ENCODE data around the gene CD28.

Gene CD28

DNA sequence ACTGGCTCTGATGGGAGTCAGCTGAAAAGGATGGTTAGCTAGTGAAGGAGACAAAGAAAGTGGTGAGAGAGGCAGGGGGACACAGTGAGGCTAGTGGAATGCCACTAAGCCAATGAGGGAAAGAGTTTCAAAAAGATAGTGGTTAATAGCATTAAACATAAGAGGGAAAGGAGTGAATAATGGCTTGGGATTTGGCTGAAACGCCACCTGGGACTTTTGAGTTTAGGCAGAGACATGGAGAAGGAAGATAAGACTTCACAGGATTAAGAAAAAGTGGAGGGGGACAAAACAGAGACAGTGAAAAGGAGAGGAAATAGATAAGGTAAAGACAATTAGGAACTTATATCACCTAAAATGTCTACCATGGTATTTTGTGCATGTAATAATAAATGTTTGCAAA, 6.9 kb downstream of the CD28 start:
- DNase-seq (ENCODE audit: low read depth in 4 of 4, low spot score in 1 of 4) = no peak

DNA sequence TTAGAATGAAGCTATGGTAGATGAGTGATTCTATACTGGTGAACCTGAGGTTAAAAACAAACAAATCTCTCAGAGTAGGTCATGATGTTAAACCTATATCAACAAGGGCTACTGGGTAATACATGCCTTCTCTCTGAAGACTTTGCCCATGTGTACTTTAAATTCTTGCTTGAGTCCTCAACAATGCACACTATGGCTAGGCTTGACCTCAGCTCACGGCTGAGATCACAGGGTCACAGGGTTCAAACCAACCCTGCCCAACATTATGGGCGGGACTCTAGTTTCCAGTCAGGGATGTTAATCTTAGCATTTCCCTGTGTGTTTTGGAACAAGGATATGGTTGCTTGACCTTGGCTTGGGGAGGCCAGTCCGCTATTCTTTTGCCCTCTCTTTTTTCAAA, 7.7 kb downstream of the CD28 start:
- no peak for DNase-seq (ENCODE audit: low read depth in 4 of 4, low spot score in 1 of 4)

GRCh38 chr2:203715744-203716143, 9.3 kb downstream of the CD28 start:
- no peak for DNase-seq (ENCODE audit: low read depth in 4 of 4, low spot score in 1 of 4)

DNA sequence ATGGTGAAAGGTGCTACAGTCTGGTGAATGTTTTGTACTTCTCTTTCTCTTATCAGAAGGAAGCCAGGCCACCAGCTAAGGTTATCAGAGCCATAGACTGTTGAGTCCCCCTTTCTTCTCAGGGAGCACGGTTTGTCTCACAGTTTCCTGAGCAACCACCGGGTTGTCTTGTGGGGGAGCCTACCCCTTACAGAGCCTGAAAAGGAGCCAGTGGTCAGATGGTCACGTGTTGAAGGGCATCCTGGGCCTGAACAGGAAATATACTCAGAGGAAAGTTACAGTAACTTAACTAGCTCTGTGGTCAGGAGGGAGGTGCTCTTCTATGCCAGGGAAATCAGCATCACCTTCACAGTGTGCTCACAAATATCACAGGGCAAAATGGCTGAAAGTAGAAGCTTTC, 11.6 kb downstream of the CD28 start:
- DNase-seq (ENCODE audit: low read depth in 4 of 4, low spot score in 1 of 4) = peak in 1 of 4 experiments; percentile 45

DNA sequence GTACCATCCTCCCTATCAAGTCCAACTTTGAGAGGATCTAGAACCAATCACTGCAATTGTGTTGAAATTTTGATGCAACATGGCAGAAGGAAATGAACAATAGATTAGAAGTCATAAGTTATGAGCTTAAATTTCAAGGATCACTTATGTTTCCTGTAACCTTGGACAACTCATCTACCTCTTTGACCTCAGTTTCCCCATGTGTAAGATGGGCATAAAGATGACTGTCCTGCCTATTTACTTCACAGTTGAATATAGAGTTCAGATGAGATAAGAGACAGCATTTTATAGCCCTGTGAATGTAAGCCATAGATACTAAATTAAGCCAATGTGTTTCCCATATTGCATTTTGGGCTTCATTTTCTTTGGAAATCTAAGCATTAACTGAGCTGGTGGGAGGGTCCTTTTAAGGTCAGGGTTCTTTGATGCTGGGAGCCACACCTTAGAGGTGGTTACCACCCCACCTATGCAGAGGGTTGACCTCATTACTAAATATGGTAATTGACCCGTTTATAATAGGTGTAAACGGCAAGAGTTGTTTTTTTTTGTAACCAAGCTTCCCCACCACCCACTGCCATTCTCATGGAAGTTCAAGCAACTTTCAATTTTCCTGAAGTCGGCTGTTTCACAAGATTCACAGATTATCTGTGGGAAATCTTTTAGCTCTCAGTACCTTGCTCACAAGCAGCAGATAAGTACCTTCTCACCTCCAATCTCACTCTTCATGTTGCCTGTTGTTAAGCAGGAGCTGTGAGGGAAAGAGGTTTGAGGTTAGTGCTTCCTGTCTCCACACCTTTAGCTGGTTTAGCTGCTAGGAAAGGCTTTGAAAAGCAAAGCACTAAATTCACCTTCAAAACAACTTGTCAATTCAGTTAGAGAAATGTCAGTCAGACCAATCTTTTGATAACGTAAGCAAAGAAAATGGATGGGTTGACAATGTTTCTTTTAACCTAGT, 13.3 kb downstream of the CD28 start:
- no peak for DNase-seq (ENCODE audit: low read depth in 4 of 4, low spot score in 1 of 4)

DNA sequence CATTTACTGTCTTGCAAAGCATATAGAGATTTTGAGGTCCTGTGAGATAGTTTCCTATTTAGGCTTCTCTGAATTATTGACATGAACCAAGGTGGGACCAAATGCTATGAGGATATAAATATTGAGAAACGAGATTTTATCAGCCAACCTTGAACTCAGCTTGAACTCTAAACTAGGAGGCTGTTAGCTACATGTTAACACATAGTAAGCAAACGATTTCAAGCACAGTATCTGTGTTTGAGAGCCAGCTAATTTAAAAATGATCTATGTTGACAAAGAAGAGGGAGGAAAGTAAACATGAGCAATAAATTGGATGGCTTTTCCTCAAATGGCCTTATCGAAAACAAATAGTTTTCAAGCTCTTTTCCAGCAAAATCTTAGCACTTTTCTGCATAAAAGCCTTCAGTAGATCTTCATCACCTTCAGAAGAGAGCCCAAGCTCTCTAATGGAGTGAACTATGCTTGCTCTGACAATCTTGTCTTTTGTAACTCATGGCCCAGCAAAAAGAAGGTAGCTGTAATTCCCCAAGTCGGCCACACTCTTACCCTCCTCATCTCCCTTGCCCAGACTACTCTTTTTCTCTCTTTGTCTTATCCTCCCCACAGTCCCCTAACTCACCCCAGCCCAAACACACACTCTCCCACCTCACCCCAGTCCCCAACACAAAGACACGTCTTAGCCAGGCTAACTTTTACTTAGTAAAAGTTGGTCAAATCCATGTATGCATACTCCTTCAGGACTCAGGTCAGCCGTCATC, 14.7 kb downstream of the CD28 start:
- no peak for DNase-seq (ENCODE audit: low read depth in 4 of 4, low spot score in 1 of 4)

DNA sequence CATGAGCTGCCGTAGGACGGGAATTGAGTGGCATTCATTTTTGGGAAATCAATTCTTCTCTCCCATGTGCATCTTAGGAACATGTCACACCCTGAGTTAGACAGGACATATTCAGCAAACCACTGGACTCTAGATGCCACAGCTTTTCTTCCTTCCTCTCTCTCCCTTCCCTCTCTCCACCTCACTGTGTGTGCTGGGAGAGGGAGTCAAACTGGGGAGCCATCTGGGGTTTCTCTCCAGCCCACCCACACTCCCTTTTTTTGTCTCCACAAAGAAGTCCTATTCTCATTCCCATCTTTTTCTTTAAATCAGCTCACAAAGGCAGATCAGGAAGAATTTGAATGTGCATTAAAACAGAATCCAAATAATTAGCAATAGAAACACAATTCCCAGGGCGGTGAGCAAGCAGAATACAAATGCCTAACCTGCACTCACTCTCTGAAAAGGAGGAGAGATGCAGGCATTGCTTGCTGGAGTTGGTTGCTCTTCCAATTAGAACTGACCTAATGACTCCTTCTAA, 15.4 kb downstream of the CD28 start:
- no peak for DNase-seq (ENCODE audit: low read depth in 4 of 4, low spot score in 1 of 4)

DNA sequence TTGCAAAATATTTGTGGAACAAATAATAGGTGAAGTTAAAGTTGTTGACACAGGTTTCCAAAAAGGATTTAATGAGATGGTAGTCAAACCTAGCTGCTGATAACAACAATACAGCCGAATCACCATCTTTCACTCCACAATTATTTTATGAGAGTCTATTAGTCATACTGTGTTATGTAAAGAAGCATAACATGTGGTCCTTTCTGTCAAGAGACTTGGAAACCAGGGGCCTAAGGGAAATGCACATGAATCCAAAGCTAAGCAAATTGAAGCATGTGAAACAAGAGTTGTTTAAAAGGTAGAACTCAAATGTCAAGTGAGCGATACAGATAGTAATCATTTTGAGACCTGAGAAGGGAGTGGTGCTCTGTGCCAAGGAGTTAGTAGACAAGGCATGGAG, 16.0 kb downstream of the CD28 start:
- no peak for DNase-seq (ENCODE audit: low read depth in 4 of 4, low spot score in 1 of 4)

- no peak for DNase-seq (ENCODE audit: low read depth in 4 of 4, low spot score in 1 of 4)
These were observed 21.9 kb downstream of the CD28 start for GRCh38 chr2:203728321-203728720.

- DNase-seq (ENCODE audit: low read depth in 4 of 4, low spot score in 1 of 4) = no peak
These were observed 23.8 kb downstream of the CD28 start for GRCh38 chr2:203730076-203730729.

DNA sequence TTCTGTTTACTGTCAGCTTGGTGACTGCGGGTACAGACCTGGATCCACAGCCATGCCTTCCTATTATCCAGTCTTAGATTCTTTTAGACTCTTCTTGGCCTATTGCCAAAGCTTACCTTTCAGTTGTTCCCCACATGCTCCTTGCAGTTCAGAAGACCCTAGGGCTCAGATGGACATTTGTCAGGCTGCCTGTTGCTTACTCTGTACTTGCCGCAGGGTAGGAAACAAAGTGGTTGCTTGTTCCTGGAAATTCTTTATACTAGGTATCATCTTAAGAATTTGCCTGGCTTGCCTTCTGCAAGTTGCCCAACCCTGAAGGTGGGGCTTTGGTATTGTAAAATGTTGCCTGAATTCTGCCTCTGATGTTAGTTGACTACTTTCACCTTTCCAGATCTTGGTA, 24.4 kb downstream of the CD28 start:
- DNase-seq (ENCODE audit: low read depth in 4 of 4, low spot score in 1 of 4) = no peak

DNA sequence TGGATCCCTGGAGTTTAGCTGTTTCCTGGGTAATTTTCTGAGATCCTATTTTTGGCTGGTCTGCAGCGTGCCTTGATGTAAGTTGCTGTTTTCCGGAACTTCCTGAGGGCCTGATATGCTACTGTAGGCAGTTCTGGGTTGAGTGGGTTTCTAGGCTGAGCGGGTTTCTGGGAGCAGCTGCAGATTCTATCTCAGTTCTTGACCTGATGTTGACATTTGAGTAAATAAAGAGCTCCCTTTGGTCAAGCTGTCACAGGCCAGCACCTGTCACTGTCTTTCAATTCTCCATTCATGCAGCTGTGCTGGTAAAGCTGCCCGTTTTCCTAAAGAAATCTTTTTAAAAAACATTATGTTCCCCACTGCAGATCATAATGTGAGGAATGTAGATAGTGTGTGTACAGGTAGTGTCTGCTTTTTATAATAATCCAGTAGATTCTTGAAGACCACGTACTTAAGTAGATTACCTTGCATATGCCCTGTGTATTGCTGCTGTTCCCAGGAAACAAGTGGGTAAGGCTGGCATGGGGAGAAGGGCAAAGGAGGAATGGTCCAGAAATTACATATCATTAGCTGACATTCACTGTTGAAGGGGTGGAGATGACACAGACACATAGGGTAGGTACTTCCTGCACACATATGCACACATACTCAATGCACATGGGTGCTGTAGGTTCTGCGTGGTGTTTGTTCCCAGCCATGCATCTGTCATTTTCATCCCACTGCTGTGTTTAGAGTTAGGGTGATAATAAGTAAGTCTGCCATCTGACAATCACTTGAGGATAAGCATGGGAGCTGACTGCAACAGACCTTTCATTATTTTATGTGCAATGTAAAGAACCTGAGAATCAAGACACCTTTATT, 25.9 kb downstream of the CD28 start:
- DNase-seq (ENCODE audit: low read depth in 4 of 4, low spot score in 1 of 4) = no peak

- DNase-seq (ENCODE audit: low read depth in 4 of 4, low spot score in 1 of 4) = no peak
These were observed 26.6 kb downstream of the CD28 start for GRCh38 chr2:203732953-203733510.

GRCh38 chr2:203733684-203734083, 27.2 kb downstream of the CD28 start:
- DNase-seq (ENCODE audit: low read depth in 4 of 4, low spot score in 1 of 4) = no peak

- DNase-seq (ENCODE audit: low read depth in 4 of 4, low spot score in 1 of 4) = no peak
These were observed 28.0 kb downstream of the CD28 start for GRCh38 chr2:203734276-203734983.

- no peak for DNase-seq (ENCODE audit: low read depth in 4 of 4, low spot score in 1 of 4)
These were observed 30.9 kb downstream of the CD28 start for GRCh38 chr2:203737360-203737759.

DNA sequence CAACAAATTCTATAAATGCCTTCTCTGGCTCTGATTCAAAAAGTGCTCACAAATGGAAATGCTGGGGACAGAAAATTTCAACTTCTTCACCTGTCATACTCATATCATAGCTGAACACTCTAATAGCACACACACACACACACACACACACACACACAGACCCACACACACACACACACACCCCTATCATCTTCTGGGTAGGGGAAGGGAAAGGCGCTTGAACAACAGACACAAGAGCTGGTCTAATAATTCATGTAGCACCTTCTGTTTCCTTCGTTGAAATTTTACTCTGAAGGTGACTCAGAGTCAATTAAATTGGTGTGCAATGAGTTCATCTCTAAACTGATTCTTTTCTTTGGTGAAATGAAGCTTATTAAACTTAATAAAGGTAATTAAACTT, 32.9 kb downstream of the CD28 start:
- no peak for DNase-seq (ENCODE audit: low read depth in 4 of 4, low spot score in 1 of 4)

DNA sequence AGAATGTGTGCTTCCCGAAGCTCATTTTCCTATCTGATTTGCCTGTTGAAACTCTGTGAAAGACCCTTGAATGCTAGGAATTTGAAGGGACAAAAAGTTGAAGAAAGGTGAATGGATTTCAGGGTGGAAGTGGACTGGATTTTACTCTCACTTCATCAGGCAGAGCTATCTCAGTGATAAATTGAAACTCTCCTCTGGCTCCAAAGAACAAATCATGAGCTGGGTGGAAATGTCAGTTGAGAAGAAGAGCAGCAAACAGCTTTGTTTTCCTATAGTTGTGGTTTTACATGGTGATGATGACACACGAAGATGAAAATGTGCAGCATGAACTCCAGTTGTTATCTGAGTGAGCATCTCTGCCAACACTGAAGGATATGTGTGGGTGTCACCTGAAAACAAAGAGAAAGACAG, 34.4 kb downstream of the CD28 start:
- no peak for DNase-seq (ENCODE audit: low read depth in 4 of 4, low spot score in 1 of 4)

- no peak for DNase-seq (ENCODE audit: low read depth in 4 of 4, low spot score in 1 of 4)
These were observed 35.1 kb downstream of the CD28 start for GRCh38 chr2:203741566-203741965.

Measured in stimulated activated CD4-positive, alpha-beta T cell treated with anti-CD3 and anti-CD28 coated beads, Interleukin-1b, Interleukin-23, amount 100 ng/mL, for 24 hours (primary cell).